Panc1 (cell line): ENCODE measurements around the gene SDR39U1. TPM values are rescaled to one million over a fixed set of nuclear protein-coding genes. Genes with fewer than 3 reads are reported as not detected.

Experiments
- ATAC-seq: fragments of 200-7000 bp; cut with Tn5 transposase; 2 replicates; pipeline ENCODE4 v1.9.1; 2020; ENCODE audit warnings: mild to moderate bottlenecking, moderate library complexity
- BruUV-seq: library from RNA; stranded (reverse); fragments of 400-500 nt; replicated peaks from 2 replicates; lab custom pipeline; 2021; lab: Mats Ljungman, UMichigan
- CTCF ChIA-PET: fragments of 300-600 bp; sonication (Branson Sonifier 250); formaldehyde crosslinking; loops from one replicate; lab custom pipeline; 2022; ENCODE audit warnings: antibody characterized with exemption; lab: Charles Lee
- POLR2A ChIA-PET: fragments of 300-600 bp; sonication (Branson Sonifier 250); formaldehyde crosslinking; loops from one replicate; lab custom pipeline; 2022; ENCODE audit warnings: antibody characterized with exemption; lab: Charles Lee
- DNase-seq: peaks from one replicate; pipeline ENCODE4 v3.0.0-alpha.2; 2010; ENCODE audit warnings: low read depth, low spot score
- H3K27ac ChIP-seq: 2 replicates; pipeline ENCODE4 v1.5.1; 2011; ENCODE audit warnings: mild to moderate bottlenecking, low read length, inconsistent platforms
- H3K27me3 ChIP-seq: fragments of 200-500 bp; sonication (Bioruptor generic); 2 replicates; pipeline ENCODE4 v1.6.0; 2014; ENCODE audit warnings: low read length, inconsistent platforms; ENCODE audit not compliant: control insufficient read depth, insufficient read depth
- H3K36me3 ChIP-seq: fragments of 200-500 bp; sonication (Bioruptor generic); 2 replicates; pipeline ENCODE4 v1.5.1; 2014; ENCODE audit warnings: inconsistent platforms, mild to moderate bottlenecking, low read length, moderate library complexity; ENCODE audit not compliant: control insufficient read depth, insufficient read depth
- H3K4me1 ChIP-seq: 2 replicates; pipeline ENCODE4 v1.5.1; 2011; ENCODE audit warnings: inconsistent platforms, mild to moderate bottlenecking, low read length, moderate library complexity; ENCODE audit not compliant: control insufficient read depth, insufficient read depth
- H3K4me3 ChIP-seq, 2 experiments: 2 replicates each; pipeline ENCODE4 v1.5.1; 2011 to 2012; ENCODE audit warnings: low read depth in 2 of 2, low read length in 2 of 2, mild to moderate bottlenecking in 2 of 2, inconsistent platforms in 1 of 2, moderate library complexity in 1 of 2
- H3K9me3 ChIP-seq: fragments of 200-500 bp; sonication (Bioruptor generic); 2 replicates; pipeline ENCODE4 v1.5.1; 2014; ENCODE audit warnings: low read depth, mild to moderate bottlenecking, inconsistent platforms, low read length, moderate library complexity; ENCODE audit not compliant: control insufficient read depth, insufficient read depth
- POLR2AphosphoS5 ChIP-seq: IDR thresholded peaks from 2 replicates; pipeline ENCODE4 v1.6.1; 2012; ENCODE audit warnings: mild to moderate bottlenecking, low read depth, low read length, moderate library complexity
- SIN3A ChIP-seq: IDR thresholded peaks from 2 replicates; pipeline ENCODE4 v1.6.1; 2012; ENCODE audit warnings: low read depth, mild to moderate bottlenecking, low read length, moderate library complexity, borderline replicate concordance; ENCODE audit not compliant: insufficient read depth
- TCF7L2 ChIP-seq: IDR thresholded peaks from 2 replicates; pipeline ENCODE4 v1.6.1; 2011; ENCODE audit warnings: mild to moderate bottlenecking, low read depth, low read length, inconsistent platforms
- in situ Hi-C: cut with HindIII; loops from 2 replicates; pipeline ENCODE4 v1.10.0; 2016; ENCODE audit warnings: low sequenced_read_pairs, low pct_unique_long_range_greater_than_20kb
- intact Hi-C: fragments of 100-400 bp; cut with micrococcal nuclease; formaldehyde crosslinking; loops from one replicate; pipeline ENCODE4 v1.10.0; 2022; ENCODE audit not compliant: unreplicated experiment
- total RNA-seq: library from RNA; stranded (reverse); gene quantifications from one replicate; pipeline ENCODE4 v1.2.1, GENCODE V29; 2021; ENCODE audit not compliant: unreplicated experiment
- TF ChIP-seq, protein P1 (sequence below): fragments of 450-650 bp; IDR thresholded peaks from 2 replicates; pipeline ENCODE4 v1.5.1; 2017; ENCODE audit warnings: mild to moderate bottlenecking
- TF ChIP-seq, protein P2 (sequence below), 2 experiments: IDR thresholded peaks; 2 replicates each; pipeline ENCODE4 v1.6.1; 2011 to 2012; ENCODE audit warnings: low read depth in 2 of 2, control low read depth in 1 of 2, low read length in 1 of 2, mild to moderate bottlenecking in 1 of 2, moderate library complexity in 1 of 2; ENCODE audit not compliant: insufficient read depth in 1 of 2

SDR39U1 gene
- total RNA-seq, 1 experiment from 2014 or later, result 54.2 TPM

DNA sequence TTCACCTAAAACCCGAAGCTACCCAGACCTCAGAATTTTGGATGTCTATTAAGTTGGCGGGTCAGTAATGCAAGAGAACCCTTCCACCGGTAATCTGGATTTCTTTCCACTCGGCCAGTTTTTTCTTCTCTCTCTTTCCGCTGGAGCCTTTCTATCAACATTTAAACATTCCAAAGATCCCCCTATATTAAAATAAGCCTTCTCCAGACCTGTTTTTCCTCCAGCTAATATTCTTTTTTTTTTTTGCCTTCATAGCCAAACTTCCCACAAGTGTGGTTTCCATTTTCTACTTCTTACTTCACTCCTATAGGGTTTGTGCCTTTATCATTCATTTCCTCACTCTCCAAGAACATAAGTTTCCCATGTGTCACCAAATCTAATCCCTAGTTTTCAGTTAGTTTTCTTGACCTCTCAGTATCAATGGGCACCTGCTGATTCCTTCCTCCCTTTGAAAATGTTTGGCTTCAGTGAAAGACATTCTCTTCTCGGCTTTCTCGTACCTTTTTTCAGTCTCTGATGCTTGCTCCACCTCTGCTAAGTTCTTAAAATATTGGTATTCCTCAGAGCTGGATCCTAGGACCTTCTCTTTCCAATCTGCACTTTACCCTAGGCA is 583 bp upstream of the SDR39U1 start:
- TF ChIP-seq SIN3A, result no peak
- TF ChIP-seq, protein P1, sequence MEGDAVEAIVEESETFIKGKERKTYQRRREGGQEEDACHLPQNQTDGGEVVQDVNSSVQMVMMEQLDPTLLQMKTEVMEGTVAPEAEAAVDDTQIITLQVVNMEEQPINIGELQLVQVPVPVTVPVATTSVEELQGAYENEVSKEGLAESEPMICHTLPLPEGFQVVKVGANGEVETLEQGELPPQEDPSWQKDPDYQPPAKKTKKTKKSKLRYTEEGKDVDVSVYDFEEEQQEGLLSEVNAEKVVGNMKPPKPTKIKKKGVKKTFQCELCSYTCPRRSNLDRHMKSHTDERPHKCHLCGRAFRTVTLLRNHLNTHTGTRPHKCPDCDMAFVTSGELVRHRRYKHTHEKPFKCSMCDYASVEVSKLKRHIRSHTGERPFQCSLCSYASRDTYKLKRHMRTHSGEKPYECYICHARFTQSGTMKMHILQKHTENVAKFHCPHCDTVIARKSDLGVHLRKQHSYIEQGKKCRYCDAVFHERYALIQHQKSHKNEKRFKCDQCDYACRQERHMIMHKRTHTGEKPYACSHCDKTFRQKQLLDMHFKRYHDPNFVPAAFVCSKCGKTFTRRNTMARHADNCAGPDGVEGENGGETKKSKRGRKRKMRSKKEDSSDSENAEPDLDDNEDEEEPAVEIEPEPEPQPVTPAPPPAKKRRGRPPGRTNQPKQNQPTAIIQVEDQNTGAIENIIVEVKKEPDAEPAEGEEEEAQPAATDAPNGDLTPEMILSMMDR, result no peak
- TF ChIP-seq, protein P2, sequence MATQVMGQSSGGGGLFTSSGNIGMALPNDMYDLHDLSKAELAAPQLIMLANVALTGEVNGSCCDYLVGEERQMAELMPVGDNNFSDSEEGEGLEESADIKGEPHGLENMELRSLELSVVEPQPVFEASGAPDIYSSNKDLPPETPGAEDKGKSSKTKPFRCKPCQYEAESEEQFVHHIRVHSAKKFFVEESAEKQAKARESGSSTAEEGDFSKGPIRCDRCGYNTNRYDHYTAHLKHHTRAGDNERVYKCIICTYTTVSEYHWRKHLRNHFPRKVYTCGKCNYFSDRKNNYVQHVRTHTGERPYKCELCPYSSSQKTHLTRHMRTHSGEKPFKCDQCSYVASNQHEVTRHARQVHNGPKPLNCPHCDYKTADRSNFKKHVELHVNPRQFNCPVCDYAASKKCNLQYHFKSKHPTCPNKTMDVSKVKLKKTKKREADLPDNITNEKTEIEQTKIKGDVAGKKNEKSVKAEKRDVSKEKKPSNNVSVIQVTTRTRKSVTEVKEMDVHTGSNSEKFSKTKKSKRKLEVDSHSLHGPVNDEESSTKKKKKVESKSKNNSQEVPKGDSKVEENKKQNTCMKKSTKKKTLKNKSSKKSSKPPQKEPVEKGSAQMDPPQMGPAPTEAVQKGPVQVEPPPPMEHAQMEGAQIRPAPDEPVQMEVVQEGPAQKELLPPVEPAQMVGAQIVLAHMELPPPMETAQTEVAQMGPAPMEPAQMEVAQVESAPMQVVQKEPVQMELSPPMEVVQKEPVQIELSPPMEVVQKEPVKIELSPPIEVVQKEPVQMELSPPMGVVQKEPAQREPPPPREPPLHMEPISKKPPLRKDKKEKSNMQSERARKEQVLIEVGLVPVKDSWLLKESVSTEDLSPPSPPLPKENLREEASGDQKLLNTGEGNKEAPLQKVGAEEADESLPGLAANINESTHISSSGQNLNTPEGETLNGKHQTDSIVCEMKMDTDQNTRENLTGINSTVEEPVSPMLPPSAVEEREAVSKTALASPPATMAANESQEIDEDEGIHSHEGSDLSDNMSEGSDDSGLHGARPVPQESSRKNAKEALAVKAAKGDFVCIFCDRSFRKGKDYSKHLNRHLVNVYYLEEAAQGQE (IDR thresholded peaks at IDR 0.05; ENCODE audit: insufficient read depth in 1 of 2, low read depth in 2 of 2, low read length in 1 of 2), result no peak
- no peak for TF ChIP-seq TCF7L2
- no peak for TF ChIP-seq POLR2AphosphoS5
- intact Hi-C loops, result no loop called here
- Histone ChIP-seq H3K4me3 (peak overlapping the region; percentile 93 to 95), H3K27me3 (no peaks in the 10 kb centered on the region), H3K4me1 (peaks cover 16% of the 10 kb centered on the region), H3K9me3 (no peaks in the 10 kb centered on the region), H3K36me3 (peaks cover 5% of the 10 kb centered on the region; the same call in 1 of the 2 replicates), H3K27ac (peak overlapping the region; percentile 96)
- CTCF ChIA-PET, result no interaction called here
- ATAC-seq (no peak), DNase-seq (no peak)
- POLR2A ChIA-PET, result interaction anchor here (1.1 kb wide), 1 partner anchor 201 kb away, joined by 4 read pairs; the partner anchor contains the start of gene TINF2
- in situ Hi-C loops, result no loop called here
- TSS peak; percentile 97 for BruUV-seq

DNA sequence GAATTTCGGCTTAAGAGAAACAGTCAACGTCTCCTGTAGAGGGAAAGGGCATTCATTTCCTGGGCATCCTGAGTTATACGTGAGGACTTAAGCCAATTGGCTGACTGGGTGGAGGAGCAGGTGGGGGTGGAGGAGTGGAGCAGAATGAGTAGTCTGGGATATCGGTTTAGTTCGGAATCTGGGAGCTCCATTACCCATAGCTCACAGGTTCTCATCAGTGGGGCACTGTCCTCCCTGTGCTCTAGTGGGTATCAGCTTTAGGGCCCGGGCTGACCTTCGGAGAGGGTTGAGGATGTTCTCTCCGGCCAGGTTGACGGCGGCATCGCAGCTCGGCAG is 704 bp downstream of the SDR39U1 start:
- ChIA-PET CTCF (interaction anchor here (0.5 to 1.3 kb wide), 4 partner anchors 10 to 108 kb away, joined by 3 to 8 read pairs (median 5); no protein-coding TSS in a partner anchor), POLR2A (interaction anchor here (0.8 to 1.1 kb wide), 2 partner anchors 11 to 200 kb away, joined by 3 to 4 read pairs; partner anchors contain the start of gene TINF2)
- Histone ChIP-seq H3K36me3 (peaks cover 7% of the 10 kb centered on the region; the same call in 1 of the 2 replicates), H3K27ac (peak overlapping the region; percentile 96), H3K27me3 (no peaks in the 10 kb centered on the region), H3K4me1 (peaks cover 16% of the 10 kb centered on the region), H3K4me3 (peak overlapping the region; percentile 93 to 95), H3K9me3 (no peaks in the 10 kb centered on the region)
- intact Hi-C loops, result no loop called here
- DNase-seq (no peak), ATAC-seq (peak; percentile 35)
- BruUV-seq, result no TSS peak
- no peak for TF ChIP-seq POLR2AphosphoS5
- TF ChIP-seq SIN3A, result no peak
- TF ChIP-seq, protein P1, result no peak
- TF ChIP-seq TCF7L2, result no peak
- TF ChIP-seq, protein P2 (IDR thresholded peaks at IDR 0.05; ENCODE audit: insufficient read depth in 1 of 2, low read depth in 2 of 2, low read length in 1 of 2), result no peak
- in situ Hi-C loops, result no loop called here
